RWPE2 (cell line): Measurements from ENCODE around the gene MRPS14.
"Not testable (repeated sequence)": the region's sequence is repeated elsewhere in the genome, so short reads cannot be mapped to it uniquely, and the experiment has no call there.

ENCODE experiments used
- ATAC-seq: fragments of 200-7000 bp; cut with Tn5 transposase; 3 replicates; pipeline ENCODE4 v1.9.1; 2021; ENCODE audit warnings: low read depth
- DNase-seq: peaks from one replicate; pipeline ENCODE4 v3.0.0-alpha.2; 2020; ENCODE audit warnings: low spot score
- H3K27ac ChIP-seq: fragments of 450-650 bp; 2 replicates; pipeline ENCODE4 v1.5.1; 2017; ENCODE audit warnings: mild to moderate bottlenecking; ENCODE audit not compliant: poor library complexity, severe bottlenecking
- H3K27me3 ChIP-seq: fragments of 250-450 bp; sonication (Bioruptor Pico); 2 replicates; pipeline ENCODE4 v1.5.1; 2021; ENCODE audit warnings: mild to moderate bottlenecking, moderate library complexity; ENCODE audit not compliant: insufficient read depth, poor library complexity, severe bottlenecking
- H3K36me3 ChIP-seq: fragments of 250-450 bp; sonication (Bioruptor Pico); 2 replicates; pipeline ENCODE4 v1.5.1; 2020; ENCODE audit warnings: low read depth, mild to moderate bottlenecking, moderate library complexity
- H3K4me1 ChIP-seq: fragments of 250-450 bp; sonication (Bioruptor Pico); 2 replicates; pipeline ENCODE4 v1.5.1; 2021; ENCODE audit warnings: mild to moderate bottlenecking, moderate library complexity; ENCODE audit not compliant: insufficient read depth, poor library complexity, severe bottlenecking
- H3K4me3 ChIP-seq: fragments of 250-450 bp; sonication (Bioruptor Pico); 2 replicates; pipeline ENCODE4 v1.5.1; 2021; ENCODE audit warnings: mild to moderate bottlenecking, moderate library complexity; ENCODE audit not compliant: severe bottlenecking
- H3K9me3 ChIP-seq: fragments of 250-450 bp; sonication (Bioruptor Pico); 2 replicates; pipeline ENCODE4 v1.5.1; 2021; ENCODE audit warnings: mild to moderate bottlenecking, moderate library complexity; ENCODE audit not compliant: severe bottlenecking
- TF ChIP-seq, protein P1 (sequence below): fragments of 450-650 bp; IDR thresholded peaks from one replicate; pipeline ENCODE4 v1.5.1; 2017; ENCODE audit warnings: mild to moderate bottlenecking, moderate library complexity; ENCODE audit not compliant: poor library complexity, severe bottlenecking

MRPS14 gene

DNA sequence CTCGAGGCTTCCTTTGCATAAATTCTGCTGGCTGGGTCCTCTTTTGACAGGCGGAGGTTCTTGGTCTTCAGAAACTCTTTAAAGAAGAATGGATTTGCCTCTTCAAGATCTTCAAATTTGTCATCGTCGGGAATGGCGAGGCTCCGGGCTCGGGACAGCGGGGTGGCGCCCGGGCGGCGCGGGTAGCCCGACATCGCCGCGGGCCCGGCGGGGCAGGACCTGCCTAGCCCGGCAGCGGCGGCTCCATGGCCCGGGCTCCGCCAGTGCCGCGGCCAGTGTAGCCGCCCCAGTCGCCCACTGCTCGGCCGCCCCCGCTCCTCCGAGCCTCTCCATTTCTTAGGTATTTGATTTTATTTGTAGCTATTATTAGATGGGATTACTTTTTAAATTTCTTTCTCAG lies 22.3 kb upstream of the MRPS14 start:
- TF ChIP-seq, protein P1, sequence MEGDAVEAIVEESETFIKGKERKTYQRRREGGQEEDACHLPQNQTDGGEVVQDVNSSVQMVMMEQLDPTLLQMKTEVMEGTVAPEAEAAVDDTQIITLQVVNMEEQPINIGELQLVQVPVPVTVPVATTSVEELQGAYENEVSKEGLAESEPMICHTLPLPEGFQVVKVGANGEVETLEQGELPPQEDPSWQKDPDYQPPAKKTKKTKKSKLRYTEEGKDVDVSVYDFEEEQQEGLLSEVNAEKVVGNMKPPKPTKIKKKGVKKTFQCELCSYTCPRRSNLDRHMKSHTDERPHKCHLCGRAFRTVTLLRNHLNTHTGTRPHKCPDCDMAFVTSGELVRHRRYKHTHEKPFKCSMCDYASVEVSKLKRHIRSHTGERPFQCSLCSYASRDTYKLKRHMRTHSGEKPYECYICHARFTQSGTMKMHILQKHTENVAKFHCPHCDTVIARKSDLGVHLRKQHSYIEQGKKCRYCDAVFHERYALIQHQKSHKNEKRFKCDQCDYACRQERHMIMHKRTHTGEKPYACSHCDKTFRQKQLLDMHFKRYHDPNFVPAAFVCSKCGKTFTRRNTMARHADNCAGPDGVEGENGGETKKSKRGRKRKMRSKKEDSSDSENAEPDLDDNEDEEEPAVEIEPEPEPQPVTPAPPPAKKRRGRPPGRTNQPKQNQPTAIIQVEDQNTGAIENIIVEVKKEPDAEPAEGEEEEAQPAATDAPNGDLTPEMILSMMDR = no peak
- DNase-seq (no peak), ATAC-seq (no peak)
- peaks cover 16% of the 10 kb centered on the region for H3K27me3 ChIP-seq
- no peak overlapping the region for H3K27ac ChIP-seq
- H3K9me3 ChIP-seq = no peaks in the 10 kb centered on the region
- no peak overlapping the region for H3K4me3 ChIP-seq
- H3K4me1 ChIP-seq = no peaks in the 10 kb centered on the region
- no peaks in the 10 kb centered on the region for H3K36me3 ChIP-seq

- no peaks in the 10 kb centered on the region for H3K4me1 ChIP-seq
- H3K9me3 ChIP-seq = no peaks in the 10 kb centered on the region
- H3K4me3 ChIP-seq = no peak overlapping the region
- H3K36me3 ChIP-seq = no peaks in the 10 kb centered on the region
- no peak for ATAC-seq
- TF ChIP-seq, protein P1 = no peak
- DNase-seq = no peak
- no peak overlapping the region for H3K27ac ChIP-seq
- peaks cover 12% of the 10 kb centered on the region for H3K27me3 ChIP-seq
Observed at GRCh38 chr1:175045097-175045496, 21.9 kb upstream of the MRPS14 start.

DNA sequence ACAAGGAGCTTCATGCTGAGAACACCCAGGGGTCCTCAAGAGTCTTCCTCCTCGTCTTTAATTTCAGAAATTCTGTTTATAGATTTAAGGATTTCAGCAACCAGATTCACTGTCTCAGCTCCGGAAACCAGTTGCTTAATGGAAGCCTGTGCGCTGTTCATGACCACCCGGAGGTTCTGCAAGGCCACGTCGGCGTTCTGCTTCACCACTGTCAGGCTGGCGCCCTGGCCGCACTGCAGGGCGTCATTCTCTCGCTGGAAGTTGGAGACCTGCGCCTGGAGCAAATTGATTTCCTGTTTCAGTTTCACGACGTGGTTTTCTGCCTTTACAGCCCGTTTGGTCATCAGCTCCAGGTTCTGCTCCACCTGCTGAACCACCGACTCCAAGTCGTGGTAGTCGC lies 21.4 kb upstream of the MRPS14 start:
- not testable (repeated sequence) for DNase-seq, ATAC-seq, H3K4me3 ChIP-seq

DNA sequence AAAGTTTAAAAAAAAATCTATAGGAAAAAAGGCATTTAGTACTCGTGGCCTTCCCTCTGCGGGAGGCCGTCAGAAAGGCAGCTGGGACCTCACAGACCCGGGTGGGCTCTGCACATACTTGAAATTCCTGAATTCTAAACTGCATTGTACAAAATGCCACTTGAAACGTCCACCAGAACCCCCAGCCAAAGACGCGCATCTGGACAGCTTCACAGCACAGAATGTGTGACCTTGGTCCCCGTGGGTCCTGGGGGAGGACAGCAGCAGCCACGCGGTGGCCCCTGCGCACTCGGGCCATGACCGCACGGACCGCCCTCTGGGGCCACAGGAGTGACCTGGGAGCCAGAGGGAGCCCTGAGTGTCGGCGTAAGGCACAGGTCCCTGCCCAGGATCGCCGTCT lies 20.6 kb upstream of the MRPS14 start:
- Histone ChIP-seq H3K4me1 (no peaks in the 10 kb centered on the region), H3K27ac (no peak overlapping the region), H3K4me3 (no peak overlapping the region), H3K27me3 (peaks cover 6% of the 10 kb centered on the region), H3K9me3 (no peaks in the 10 kb centered on the region), H3K36me3 (no peaks in the 10 kb centered on the region)
- TF ChIP-seq, protein P1 = no peak
- DNase-seq (no peak), ATAC-seq (no peak)

More for the DNA sequence above, 21.4 kb upstream of the MRPS14 start:
- not testable (repeated sequence) for H3K36me3 ChIP-seq, H3K9me3 ChIP-seq, H3K4me1 ChIP-seq, H3K27ac ChIP-seq
- H3K27me3 ChIP-seq = peaks cover 10% of the 10 kb centered on the region

DNA sequence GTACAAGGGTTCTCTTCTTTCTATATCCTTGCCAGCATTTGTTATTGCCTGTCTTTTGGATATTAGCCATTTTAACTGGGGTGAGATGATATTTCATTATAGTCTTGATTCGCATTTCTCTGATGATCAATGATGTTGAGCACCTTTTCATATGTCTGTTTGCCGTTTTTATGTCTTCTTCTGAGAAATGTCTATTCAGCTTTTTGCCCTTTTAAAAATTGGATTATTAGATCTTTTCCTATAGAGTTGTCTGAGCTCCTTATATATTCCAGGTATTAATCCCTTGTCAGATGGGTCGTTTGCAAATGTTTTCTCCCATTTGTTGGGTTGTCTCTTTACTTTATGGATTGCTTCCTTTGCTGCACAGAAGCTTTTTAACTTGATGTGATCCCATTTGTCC lies 19.4 kb upstream of the MRPS14 start:
- H3K27ac ChIP-seq = no peak overlapping the region
- ATAC-seq (no peak), DNase-seq (no peak)
- no peak overlapping the region for H3K4me3 ChIP-seq
- H3K27me3 ChIP-seq = peaks cover 2% of the 10 kb centered on the region
- H3K9me3 ChIP-seq = no peaks in the 10 kb centered on the region
- H3K4me1 ChIP-seq = no peaks in the 10 kb centered on the region
- H3K36me3 ChIP-seq = no peaks in the 10 kb centered on the region
- TF ChIP-seq, protein P1 = no peak
